IMR-90 (cell line): Measurements from ENCODE around the gene ERBB4. TPM values are rescaled to one million over a fixed set of nuclear protein-coding genes. Genes with fewer than 3 reads are reported as not detected.

Source experiments
- ATAC-seq: fragments of 200-7000 bp; cut with Tn5 transposase; 2 replicates; pipeline ENCODE4 v1.9.1; 2020; ENCODE audit warnings: low read depth, mild to moderate bottlenecking, moderate library complexity
- BruUV-seq: library from RNA; stranded (reverse); fragments of 400-500 nt; replicated peaks from 2 replicates; lab custom pipeline; 2021; lab: Mats Ljungman, UMichigan
- CTCF ChIA-PET: fragments of 300-600 bp; formaldehyde crosslinking; extraction: SDS; loops from one replicate; lab custom pipeline; 2021; ENCODE audit warnings: antibody characterized with exemption; lab: Yijun Ruan, JAX
- POLR2A ChIA-PET: fragments of 300-600 bp; sonication (Branson Sonifier 250); formaldehyde crosslinking; loops from one replicate; lab custom pipeline; 2022; ENCODE audit warnings: antibody characterized with exemption; ENCODE audit not compliant: unreplicated experiment; lab: Charles Lee
- DNase-seq: peaks from one replicate; pipeline ENCODE4 v3.0.0; 2013
- H2AFZ ChIP-seq: replicated peaks from 2 replicates; pipeline ENCODE3; 2013; ENCODE audit warnings: low read length, mild to moderate bottlenecking; ENCODE audit not compliant: poor library complexity
- H2AK5ac ChIP-seq: 2 replicates; pipeline ENCODE4 v1.6.1; 2013; ENCODE audit warnings: low read depth, low read length, inconsistent platforms
- H2AK9ac ChIP-seq: replicated peaks from 2 replicates; pipeline ENCODE3; 2013; ENCODE audit warnings: mild to moderate bottlenecking, low read depth, low read length, moderate library complexity; ENCODE audit not compliant: poor library complexity
- H2BK120ac ChIP-seq: 2 replicates; pipeline ENCODE4 v1.6.1; 2013; ENCODE audit warnings: low read depth, low read length, inconsistent platforms
- H2BK15ac ChIP-seq: 3 replicates; pipeline ENCODE4 v1.6.1; 2013; ENCODE audit warnings: low read depth, low read length, inconsistent platforms
- H2BK20ac ChIP-seq: 2 replicates; pipeline ENCODE4 v1.6.1; 2013; ENCODE audit warnings: low read depth, mild to moderate bottlenecking, inconsistent platforms, low read length, moderate library complexity
- H2BK5ac ChIP-seq: 2 replicates; pipeline ENCODE4 v1.6.1; 2013; ENCODE audit warnings: mild to moderate bottlenecking, low read depth, low read length, inconsistent platforms; ENCODE audit not compliant: poor library complexity, severe bottlenecking
- H3K14ac ChIP-seq: replicated peaks from 2 replicates; pipeline ENCODE4 v1.6.1; 2013; ENCODE audit warnings: low read depth, low read length, inconsistent platforms
- H3K18ac ChIP-seq: 2 replicates; pipeline ENCODE4 v1.6.1; 2013; ENCODE audit warnings: low read depth, low read length, control low read depth
- H3K23ac ChIP-seq: 2 replicates; pipeline ENCODE4 v1.6.1; 2013; ENCODE audit warnings: low read depth, low read length, inconsistent platforms
- H3K27ac ChIP-seq: 2 replicates; pipeline ENCODE4 v1.5.1; 2013; ENCODE audit warnings: mild to moderate bottlenecking, control low read depth, low read length; ENCODE audit not compliant: insufficient read depth
- H3K27me3 ChIP-seq: 2 replicates; pipeline ENCODE4 v1.6.1; 2013; ENCODE audit warnings: low read length; ENCODE audit not compliant: control insufficient read depth, insufficient read depth
- H3K36me3 ChIP-seq: 2 replicates; pipeline ENCODE4 v1.6.1; 2013; ENCODE audit warnings: low read length, mixed read lengths; ENCODE audit not compliant: control insufficient read depth, insufficient read depth
- H3K4ac ChIP-seq: 2 replicates; pipeline ENCODE4 v1.6.1; 2013; ENCODE audit warnings: low read depth, low read length, inconsistent platforms
- H3K4me1 ChIP-seq: 2 replicates; pipeline ENCODE4 v1.6.1; 2013; ENCODE audit warnings: low read length, mixed read lengths; ENCODE audit not compliant: control insufficient read depth, insufficient read depth
- H3K4me2 ChIP-seq: 2 replicates; pipeline ENCODE4 v1.6.1; 2013; ENCODE audit warnings: low read depth, mild to moderate bottlenecking, control low read depth, low read length, moderate library complexity
- H3K4me3 ChIP-seq: 2 replicates; pipeline ENCODE4 v1.5.1; 2013; ENCODE audit warnings: low read depth, mild to moderate bottlenecking, control low read depth, low read length, moderate library complexity; ENCODE audit not compliant: insufficient read depth
- H3K56ac ChIP-seq: 2 replicates; pipeline ENCODE4 v1.6.1; 2013; ENCODE audit warnings: low read length, inconsistent platforms; ENCODE audit not compliant: insufficient read depth; ENCODE audit errors: extremely low read depth
- H3K79me1 ChIP-seq, 2 experiments: 2 replicates each; pipeline ENCODE4 v1.6.1; 2013; ENCODE audit warnings: low read length in 2 of 2, inconsistent platforms in 1 of 2, low read depth in 1 of 2
- H3K9ac ChIP-seq: 2 replicates; pipeline ENCODE4 v1.6.1; 2013; ENCODE audit warnings: low read depth, low read length, control low read depth
- H3K9me1 ChIP-seq: 2 replicates; pipeline ENCODE4 v1.6.1; 2013; ENCODE audit warnings: low read length, inconsistent platforms; ENCODE audit not compliant: insufficient read depth
- H3K9me3 ChIP-seq: 2 replicates; pipeline ENCODE4 v1.6.1; 2013; ENCODE audit warnings: low read length; ENCODE audit not compliant: control insufficient read depth, insufficient read depth
- H4K20me1 ChIP-seq: 2 replicates; pipeline ENCODE4 v1.6.1; 2013; ENCODE audit warnings: low read length, inconsistent platforms; ENCODE audit not compliant: insufficient read depth
- H4K5ac ChIP-seq: 2 replicates; pipeline ENCODE4 v1.6.1; 2013; ENCODE audit warnings: mild to moderate bottlenecking, low read depth, low read length, control low read depth
- H4K8ac ChIP-seq, 2 experiments: 2 replicates each; pipeline ENCODE4 v1.6.1; 2013; ENCODE audit warnings: low read depth in 2 of 2, low read length in 2 of 2, control low read depth in 1 of 2, inconsistent platforms in 1 of 2
- H4K91ac ChIP-seq: 2 replicates; pipeline ENCODE4 v1.6.1; 2013; ENCODE audit warnings: low read depth, low read length, inconsistent platforms; ENCODE audit not compliant: insufficient read depth
- BHLHE40 ChIP-seq: fragments of 150-350 bp; IDR thresholded peaks from 2 replicates; pipeline ENCODE4 v1.6.1; 2016; ENCODE audit warnings: mild to moderate bottlenecking, low read depth, low read length
- CEBPB ChIP-seq: IDR thresholded peaks from 2 replicates; pipeline ENCODE4 v1.6.1; 2012; ENCODE audit warnings: low read depth, low read length, improper control_type of control experiment
- CHD1 ChIP-seq: IDR thresholded peaks from 2 replicates; pipeline ENCODE4 v1.6.1; 2012; ENCODE audit warnings: low read depth, low read length, improper control_type of control experiment
- CTCF ChIP-seq: conservative IDR thresholded peaks from 2 replicates; pipeline ENCODE4 v1.5.1; 2012; ENCODE audit warnings: mild to moderate bottlenecking, low read depth, low read length, improper control_type of control experiment
- FOS ChIP-seq: fragments of 150-350 bp; IDR thresholded peaks from 2 replicates; pipeline ENCODE4 v1.6.1; 2016; ENCODE audit warnings: low read depth, low read length
- MAFK ChIP-seq: IDR thresholded peaks from 2 replicates; pipeline ENCODE4 v1.6.1; 2012; ENCODE audit warnings: low read depth, low read length, improper control_type of control experiment
- MAZ ChIP-seq: IDR thresholded peaks from 2 replicates; pipeline ENCODE4 v1.6.1; 2012; ENCODE audit warnings: low read depth, mild to moderate bottlenecking, low read length, improper control_type of control experiment, moderate library complexity, borderline replicate concordance
- MXI1 ChIP-seq: IDR thresholded peaks from 2 replicates; pipeline ENCODE4 v1.6.1; 2012; ENCODE audit warnings: low read depth, mild to moderate bottlenecking, low read length, moderate library complexity, borderline replicate concordance
- NFE2L2 ChIP-seq: fragments of 150-350 bp; IDR thresholded peaks from 2 replicates; pipeline ENCODE4 v1.6.1; 2016; ENCODE audit warnings: low read depth, mild to moderate bottlenecking, low read length
- POLR2A ChIP-seq: IDR thresholded peaks from 2 replicates; pipeline ENCODE4 v1.6.1; 2012; ENCODE audit warnings: mild to moderate bottlenecking, low read depth, low read length
- RAD21 ChIP-seq: IDR thresholded peaks from 2 replicates; pipeline ENCODE4 v1.6.1; 2012; ENCODE audit warnings: low read length, improper control_type of control experiment
- RCOR1 ChIP-seq: IDR thresholded peaks from 2 replicates; pipeline ENCODE4 v1.6.1; 2012; ENCODE audit warnings: mild to moderate bottlenecking, low read length, improper control_type of control experiment; ENCODE audit not compliant: insufficient replicate concordance
- RFX5 ChIP-seq: IDR thresholded peaks from 2 replicates; pipeline ENCODE4 v1.8.0; 2012; ENCODE audit warnings: low read depth, mild to moderate bottlenecking, low read length, moderate library complexity
- SMC3 ChIP-seq: fragments of 150-350 bp; IDR thresholded peaks from 2 replicates; pipeline ENCODE4 v1.6.1; 2016; ENCODE audit warnings: low read depth, mild to moderate bottlenecking, antibody characterized with exemption, low read length, moderate library complexity
- USF2 ChIP-seq: fragments of 150-350 bp; IDR thresholded peaks from 2 replicates; pipeline ENCODE4 v1.6.1; 2017; ENCODE audit warnings: mild to moderate bottlenecking, antibody characterized with exemption, low read length, low read depth
- WGBS, 2 experiments: methylation state at CpG; one replicate each; pipeline versions ENCODE4 v1.1.5 to v1.1.7; 2013; ENCODE audit warnings: missing lambda C conversion rate in 2 of 2; ENCODE audit not compliant: insufficient read length in 1 of 2; ENCODE audit errors: extremely low coverage in 2 of 2; 5-methylcytosine and 5-hydroxymethylcytosine counted together
- dilution Hi-C: fragments of 300-500 bp; cut with HindIII; formaldehyde crosslinking; loops from one replicate; pipeline ENCODE4 v1.14.3; 2018; ENCODE audit warnings: low sequenced_read_pairs; ENCODE audit not compliant: unreplicated experiment
- in situ Hi-C: fragments of 300-500 bp; cut with MboI; formaldehyde crosslinking; loops from 3 replicates; pipeline ENCODE4 v1.14.3; 2019; ENCODE audit warnings: low sequenced_read_pairs, inconsistent platforms, mixed read lengths
- intact Hi-C: fragments of 100-400 bp; cut with micrococcal nuclease; formaldehyde crosslinking; loops from 2 replicates; pipeline ENCODE4 v1.10.0; 2022
- polyA plus RNA-seq, 3 experiments: library from polyadenylated mRNA; depleted of rRNA; stranded (reverse); fragments of >200 nt; gene quantifications; 2 replicates each; pipeline ENCODE4 v1.2.3, GENCODE V29; 2012; ENCODE audit warnings: low replicate concordance in 1 of 3
- total RNA-seq: library from RNA; depleted of rRNA; stranded (reverse); fragments of >200 nt; gene quantifications from 2 replicates; pipeline ENCODE4 v1.2.3, GENCODE V29; 2012
- TF ChIP-seq, protein P1 (sequence below): fragments of 150-350 bp; IDR thresholded peaks from 2 replicates; pipeline ENCODE4 v1.6.1; 2016; ENCODE audit warnings: low read depth, mild to moderate bottlenecking, low read length, moderate library complexity, borderline replicate concordance

ERBB4 gene
- total and polyA plus RNA-seq, 2 of the 4 experiments (the other 2 are of a cell fraction), result not detected

DNA sequence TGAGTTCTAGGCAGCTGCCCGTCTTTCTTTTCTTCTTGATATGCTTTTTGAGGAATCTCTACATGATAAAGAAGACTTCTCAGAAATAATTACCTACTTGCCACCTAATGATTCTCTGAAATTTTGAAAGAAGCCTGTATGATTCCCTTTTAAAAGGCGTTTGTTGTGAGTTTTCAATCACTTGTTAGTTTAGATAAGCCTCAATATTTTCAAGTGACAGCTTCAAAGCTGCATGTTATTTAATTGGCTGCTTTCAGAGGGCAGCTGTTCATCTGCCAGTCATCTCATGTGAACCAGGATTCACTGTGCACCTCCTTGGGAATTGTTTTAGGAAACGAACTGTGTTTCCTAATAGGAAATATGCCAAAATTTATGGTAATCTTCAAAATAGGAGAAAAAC lies 1044.1 kb downstream of the ERBB4 start:
- Histone ChIP-seq H2AK5ac (no peak overlapping the region), H3K14ac (no peak overlapping the region), H2BK5ac (no peak overlapping the region), H2BK20ac (no peak overlapping the region), H2BK120ac (no peak overlapping the region), H2BK15ac (no peak overlapping the region), H4K5ac (no peak overlapping the region), H3K4me2 (no peak overlapping the region), H4K8ac (no peak overlapping the region), H3K4me3 (no peak overlapping the region), H3K36me3 (no peaks in the 10 kb centered on the region), H3K56ac (no peak overlapping the region), H4K20me1 (no peaks in the 10 kb centered on the region), H3K18ac (no peak overlapping the region), H3K9ac (no peak overlapping the region), H3K9me3 (no peaks in the 10 kb centered on the region), H3K79me1 (no peaks in the 10 kb centered on the region), H3K23ac (no peak overlapping the region), H3K27ac (no peak overlapping the region), H2AK9ac (no peak overlapping the region), H4K91ac (no peak overlapping the region), H3K4ac (no peak overlapping the region), H3K4me1 (no peaks in the 10 kb centered on the region), H3K9me1 (no peaks in the 10 kb centered on the region), H3K27me3 (no peaks in the 10 kb centered on the region), H2AFZ (no peak overlapping the region)
- in situ Hi-C loops (no loop called here), dilution Hi-C loops (no loop called here), intact Hi-C loops (no loop called here)
- no peak for ATAC-seq
- BruUV-seq, result no TSS peak
- CTCF ChIA-PET, result no interaction called here
- DNase-seq, result no peak
- TF ChIP-seq CEBPB (no peak), RFX5 (no peak), POLR2A (no peak), NFE2L2 (no peak), SMC3 (no peak), CTCF (no peak), CHD1 (no peak), MXI1 (no peak), MAFK (no peak), MAZ (no peak), BHLHE40 (no peak), USF2 (no peak), RCOR1 (no peak), RAD21 (no peak), FOS (no peak)
- TF ChIP-seq, protein P1, sequence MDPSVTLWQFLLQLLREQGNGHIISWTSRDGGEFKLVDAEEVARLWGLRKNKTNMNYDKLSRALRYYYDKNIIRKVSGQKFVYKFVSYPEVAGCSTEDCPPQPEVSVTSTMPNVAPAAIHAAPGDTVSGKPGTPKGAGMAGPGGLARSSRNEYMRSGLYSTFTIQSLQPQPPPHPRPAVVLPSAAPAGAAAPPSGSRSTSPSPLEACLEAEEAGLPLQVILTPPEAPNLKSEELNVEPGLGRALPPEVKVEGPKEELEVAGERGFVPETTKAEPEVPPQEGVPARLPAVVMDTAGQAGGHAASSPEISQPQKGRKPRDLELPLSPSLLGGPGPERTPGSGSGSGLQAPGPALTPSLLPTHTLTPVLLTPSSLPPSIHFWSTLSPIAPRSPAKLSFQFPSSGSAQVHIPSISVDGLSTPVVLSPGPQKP, result no peak
- no CpG with 5 or more reads among the region's 3 CpGs for WGBS, 2 experiments
- POLR2A ChIA-PET, result no interaction called here
